Measurements from ENCODE around the gene NKX3-2.

NKX3-2 gene

GRCh38 chr4:13496605-13497004 lies 47.7 kb downstream of the NKX3-2 start:
- no peaks in the 10 kb centered on the region for H3K36me3 ChIP-seq (ENCODE audit: insufficient read depth, low read length)
- H3K9me3 ChIP-seq (ENCODE audit: insufficient read depth, low read depth, low read length), result no peaks in the 10 kb centered on the region
- H3K79me2 ChIP-seq (ENCODE audit: insufficient read depth, low read length), result no peaks in the 10 kb centered on the region
- no peaks in the 10 kb centered on the region for H3K9me2 ChIP-seq (replicated peaks; ENCODE audit: low read depth, low read length)
- H3K4me3 ChIP-seq (ENCODE audit: low read length, poor library complexity, severe bottlenecking), result no peak overlapping the region
- no peak overlapping the region for H2AFZ ChIP-seq (ENCODE audit: low read length)
- H3K9ac ChIP-seq (ENCODE audit: low read depth, low read length, poor library complexity, severe bottlenecking), result no peak overlapping the region
- H3K27me3 ChIP-seq (ENCODE audit: insufficient read depth, low read length, poor library complexity, severe bottlenecking), result no peaks in the 10 kb centered on the region
- TF ChIP-seq CTCF (conservative IDR thresholded peaks at IDR 0.05; ENCODE audit: low read length) (no peak; the same call in 1 of the 2 replicates), EZH2phosphoT487 (IDR thresholded peaks at IDR 0.05; ENCODE audit: borderline replicate concordance) (no peak)
- H4K20me1 ChIP-seq (ENCODE audit: insufficient read depth, low read length, poor library complexity, severe bottlenecking), result no peaks in the 10 kb centered on the region
- peaks cover 12% of the 10 kb centered on the region for H3K4me1 ChIP-seq (ENCODE audit: insufficient read depth, low read length, poor library complexity, severe bottlenecking)
- H3F3A ChIP-seq (ENCODE audit: low read depth), result peaks cover 6% of the 10 kb centered on the region; the same call in 1 of the 2 replicates
- no peak overlapping the region for H3K4me2 ChIP-seq (ENCODE audit: low read depth, low read length, poor library complexity, severe bottlenecking)

DNA sequence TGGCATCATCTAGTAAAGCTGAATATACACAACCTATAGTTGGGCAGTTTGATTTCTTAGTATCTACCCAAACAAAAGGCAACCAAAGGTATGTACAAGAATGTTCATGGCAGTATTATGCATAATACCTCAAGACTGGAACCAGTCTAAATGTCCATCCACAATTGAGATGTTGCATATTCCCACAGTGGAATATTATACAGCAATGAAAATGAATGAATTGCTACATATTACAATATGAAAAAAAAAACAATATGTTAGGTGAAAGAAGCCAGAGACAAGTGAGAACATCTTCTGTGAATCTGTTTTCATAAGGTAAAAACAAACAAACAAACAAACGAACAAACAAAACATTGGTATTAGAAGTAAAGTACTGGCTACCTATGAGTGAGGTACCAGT lies 48.6 kb downstream of the NKX3-2 start:
- no peak overlapping the region for H3K4me3 ChIP-seq (ENCODE audit: low read length, poor library complexity, severe bottlenecking)
- no peak overlapping the region for H3K9ac ChIP-seq (ENCODE audit: low read depth, low read length, poor library complexity, severe bottlenecking)
- H3K27me3 ChIP-seq (ENCODE audit: insufficient read depth, low read length, poor library complexity, severe bottlenecking), result no peaks in the 10 kb centered on the region
- H3K9me2 ChIP-seq (replicated peaks; ENCODE audit: low read depth, low read length), result no peaks in the 10 kb centered on the region
- no peaks in the 10 kb centered on the region for H3K9me3 ChIP-seq (ENCODE audit: insufficient read depth, low read depth, low read length)
- H3F3A ChIP-seq (ENCODE audit: low read depth), result peaks cover 6% of the 10 kb centered on the region; the same call in 1 of the 2 replicates
- no peak for TF ChIP-seq CTCF (conservative IDR thresholded peaks at IDR 0.05; ENCODE audit: low read length)
- TF ChIP-seq EZH2phosphoT487 (IDR thresholded peaks at IDR 0.05; ENCODE audit: borderline replicate concordance), result no peak
- peaks cover 12% of the 10 kb centered on the region for H3K4me1 ChIP-seq (ENCODE audit: insufficient read depth, low read length, poor library complexity, severe bottlenecking)
- no peak overlapping the region for H2AFZ ChIP-seq (ENCODE audit: low read length)
- no peaks in the 10 kb centered on the region for H4K20me1 ChIP-seq (ENCODE audit: insufficient read depth, low read length, poor library complexity, severe bottlenecking)
- H3K4me2 ChIP-seq (ENCODE audit: low read depth, low read length, poor library complexity, severe bottlenecking), result no peak overlapping the region
- no peaks in the 10 kb centered on the region for H3K36me3 ChIP-seq (ENCODE audit: insufficient read depth, low read length)
- no peaks in the 10 kb centered on the region for H3K79me2 ChIP-seq (ENCODE audit: insufficient read depth, low read length)

DNA sequence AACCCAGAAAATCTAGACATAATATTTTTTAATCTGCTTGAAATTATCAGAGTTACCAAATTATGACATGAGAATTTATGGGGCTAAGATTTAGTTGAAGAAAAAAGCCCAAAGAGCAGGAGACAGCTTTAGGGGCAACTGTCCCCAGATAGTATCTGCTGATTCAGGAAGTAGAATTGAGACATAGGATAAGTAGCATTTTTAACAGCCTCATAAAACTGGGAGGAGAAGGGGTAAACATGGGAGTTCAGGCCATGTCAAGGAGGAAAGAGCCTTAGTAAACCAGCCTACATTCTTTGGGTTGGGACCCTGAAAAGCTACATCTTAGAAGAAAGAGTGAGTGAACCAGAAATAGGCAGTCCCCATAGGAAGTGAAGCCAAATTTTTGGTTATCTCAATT lies 50.5 kb downstream of the NKX3-2 start:
- Histone ChIP-seq H2AFZ (ENCODE audit: low read length) (no peak overlapping the region), H3K27me3 (ENCODE audit: insufficient read depth, low read length, poor library complexity, severe bottlenecking) (no peaks in the 10 kb centered on the region), H3K4me3 (ENCODE audit: low read length, poor library complexity, severe bottlenecking) (peak overlapping the region; percentile 3), H4K20me1 (ENCODE audit: insufficient read depth, low read length, poor library complexity, severe bottlenecking) (no peaks in the 10 kb centered on the region), H3K9ac (ENCODE audit: low read depth, low read length, poor library complexity, severe bottlenecking) (no peak overlapping the region), H3F3A (ENCODE audit: low read depth) (peaks cover 6% of the 10 kb centered on the region; the same call in 1 of the 2 replicates), H3K9me3 (ENCODE audit: insufficient read depth, low read depth, low read length) (no peaks in the 10 kb centered on the region), H3K4me1 (ENCODE audit: insufficient read depth, low read length, poor library complexity, severe bottlenecking) (peaks cover 12% of the 10 kb centered on the region), H3K9me2 (replicated peaks; ENCODE audit: low read depth, low read length) (no peaks in the 10 kb centered on the region), H3K4me2 (ENCODE audit: low read depth, low read length, poor library complexity, severe bottlenecking) (peak overlapping the region; percentile 14), H3K36me3 (ENCODE audit: insufficient read depth, low read length) (no peaks in the 10 kb centered on the region), H3K79me2 (ENCODE audit: insufficient read depth, low read length) (no peaks in the 10 kb centered on the region)
- TF ChIP-seq EZH2phosphoT487 (IDR thresholded peaks at IDR 0.05; ENCODE audit: borderline replicate concordance) (no peak), CTCF (conservative IDR thresholded peaks at IDR 0.05; ENCODE audit: low read length) (no peak)
